HEK293T (cell line): ENCODE results near the gene NDOR1.

Experiments
- CTCF ChIA-PET: fragments of 350-600 bp; formaldehyde crosslinking; extraction: SDS; loops from one replicate; lab custom pipeline; 2021; ENCODE audit warnings: antibody characterized with exemption, inconsistent platforms; lab: Yijun Ruan, JAX
- POLR2A ChIA-PET: fragments of 350-600 bp; formaldehyde crosslinking; extraction: SDS; loops from one replicate; lab custom pipeline; 2020; ENCODE audit warnings: antibody characterized with exemption, inconsistent platforms; lab: Yijun Ruan, JAX
- DNase-seq: peaks from one replicate; pipeline ENCODE4 v3.0.0; 2012; ENCODE audit warnings: mixed read lengths; ENCODE audit errors: extremely low spot score
- ARNT ChIP-seq: fragments of 450-650 bp; IDR thresholded peaks from 2 replicates; pipeline ENCODE4 v1.6.1; 2017; ENCODE audit warnings: mild to moderate bottlenecking
- BHLHE40 ChIP-seq: fragments of 450-650 bp; IDR thresholded peaks from 2 replicates; pipeline ENCODE4 v1.6.1; 2016; ENCODE audit warnings: mild to moderate bottlenecking, moderate library complexity, borderline replicate concordance
- CTBP1 ChIP-seq: fragments of 450-650 bp; IDR thresholded peaks from 2 replicates; pipeline ENCODE4 v1.6.1; 2016; ENCODE audit warnings: borderline replicate concordance
- ELF4 ChIP-seq: fragments of 450-650 bp; IDR thresholded peaks from 2 replicates; pipeline ENCODE4 v1.6.1; 2017; ENCODE audit warnings: antibody characterized with exemption
- FOXA1 ChIP-seq: fragments of 450-650 bp; IDR thresholded peaks from 2 replicates; pipeline ENCODE4 v1.6.1; 2016; ENCODE audit warnings: mild to moderate bottlenecking
- FOXK2 ChIP-seq: fragments of 450-650 bp; IDR thresholded peaks from 2 replicates; pipeline ENCODE4 v1.6.1; 2016; ENCODE audit warnings: mild to moderate bottlenecking
- FOXM1 ChIP-seq: fragments of 450-650 bp; IDR thresholded peaks from 2 replicates; pipeline ENCODE4 v1.6.1; 2017; ENCODE audit warnings: mild to moderate bottlenecking, borderline replicate concordance
- HDGF ChIP-seq: fragments of 450-650 bp; IDR thresholded peaks from 2 replicates; pipeline ENCODE4 v1.6.1; 2017; ENCODE audit warnings: antibody characterized with exemption, borderline replicate concordance
- L3MBTL2 ChIP-seq: fragments of 450-650 bp; conservative IDR thresholded peaks from 2 replicates; pipeline ENCODE4 v1.6.1; 2016; ENCODE audit warnings: mild to moderate bottlenecking
- LEF1 ChIP-seq: fragments of 450-650 bp; IDR thresholded peaks from 2 replicates; pipeline ENCODE4 v1.6.1; 2017; ENCODE audit warnings: mild to moderate bottlenecking, borderline replicate concordance
- NFRKB ChIP-seq: fragments of 450-650 bp; IDR thresholded peaks from 2 replicates; pipeline ENCODE4 v1.6.1; 2016; ENCODE audit warnings: mild to moderate bottlenecking, moderate library complexity
- PKNOX1 ChIP-seq: fragments of 450-650 bp; IDR thresholded peaks from 2 replicates; pipeline ENCODE4 v1.6.1; 2016
- SP1 ChIP-seq: fragments of 450-650 bp; IDR thresholded peaks from 2 replicates; pipeline ENCODE4 v1.6.1; 2017
- SUZ12 ChIP-seq: fragments of 450-650 bp; IDR thresholded peaks from 2 replicates; pipeline ENCODE4 v1.6.1; 2016; ENCODE audit warnings: mild to moderate bottlenecking
- TARDBP ChIP-seq: fragments of 450-650 bp; IDR thresholded peaks from 2 replicates; pipeline ENCODE4 v1.6.1; 2016
- ZNF384 ChIP-seq: fragments of 450-650 bp; IDR thresholded peaks from 2 replicates; pipeline ENCODE4 v1.6.1; 2016

Gene NDOR1

GRCh38 chr9:137188490-137189296, 16.8 kb upstream of the NDOR1 start, which contains the start of the genes ANAPC2 and SSNA1:
TSS of gene ANAPC2 (minus strand) at chr9:137188560. CDS start at chr9:137188532, 28 bp downstream.
TSS of gene SSNA1 (plus strand) at chr9:137188676. CDS start at chr9:137188727, 51 bp downstream.
- POLR2A ChIA-PET, result interaction anchor here (0.6 to 2.7 kb wide), 22 partner anchors 10 to 102 kb away, joined by 3 to 19 read pairs (median 6); partner anchors contain the start of genes CYSRT1, LRRC26, MAN1B1 and NDOR1
- peak; percentile 95 for DNase-seq
- CTCF ChIA-PET, result interaction anchor here (0.5 to 1.5 kb wide), 3 partner anchors 48 to 121 kb away, joined by 3 to 5 read pairs (median 3); no protein-coding TSS in a partner anchor
- TF ChIP-seq FOXM1 (no peak), NFRKB (no peak), L3MBTL2 (no peak), ARNT (0 out of 2 replicates have a peak, but pooled peaks have one; percentile 3), ZNF384 (no peak)

- ChIA-PET POLR2A (interaction anchor here (0.7 to 2.7 kb wide), 21 partner anchors 9 to 103 kb away, joined by 3 to 19 read pairs (median 6); partner anchors contain the start of genes CYSRT1, LRRC26, MAN1B1 and NDOR1), CTCF (interaction anchor here (1.3 to 1.5 kb wide), 2 partner anchors 47 to 60 kb away, joined by 3 to 5 read pairs; no protein-coding TSS in a partner anchor)
- no peak for DNase-seq
- TF ChIP-seq CTBP1 (no peak), NFRKB (no peak), SP1 (no peak), ZNF384 (no peak), ELF4 (no peak), L3MBTL2 (no peak), ARNT (no peak), BHLHE40 (no peak), LEF1 (no peak), TARDBP (no peak), PKNOX1 (no peak), FOXM1 (no peak), FOXK2 (no peak)
Measured at GRCh38 chr9:137189297-137190295, 15.9 kb upstream of the NDOR1 start.

- DNase-seq, result no peak
- CTCF ChIA-PET, result interaction anchor here (1.5 kb wide), 1 partner anchor 47 kb away, joined by 5 read pairs; no protein-coding TSS in a partner anchor
- TF ChIP-seq CTBP1 (no peak), SP1 (no peak), L3MBTL2 (no peak), TARDBP (no peak), FOXK2 (no peak)
- POLR2A ChIA-PET, result interaction anchor here (1.1 to 2.7 kb wide), 5 partner anchors 8 to 60 kb away, joined by 3 to 19 read pairs (median 6); partner anchors contain the start of gene TPRN
Measured at GRCh38 chr9:137190315-137190856, 15.1 kb upstream of the NDOR1 start.

DNA sequence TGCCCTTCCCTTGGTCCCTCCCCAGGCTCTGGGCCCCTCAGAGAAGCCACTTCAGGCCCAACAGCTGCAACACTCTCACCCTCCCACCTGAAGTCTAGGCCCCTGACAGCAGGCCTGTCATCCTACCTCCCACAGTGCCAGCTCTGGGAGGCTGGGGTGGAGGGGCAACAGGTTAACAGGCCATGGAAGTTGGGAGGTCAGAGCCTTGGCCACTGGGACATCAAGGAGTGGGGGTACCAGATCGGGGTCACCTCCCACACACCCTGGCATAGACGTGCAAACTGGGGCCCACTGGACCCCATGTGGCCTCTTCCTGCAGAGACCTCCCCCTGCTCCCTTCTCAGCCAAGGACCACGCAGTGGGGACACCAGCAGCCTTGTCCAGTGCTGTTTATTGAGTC, 14.3 kb upstream of the NDOR1 start:
- ChIA-PET POLR2A (interaction anchor here (1.3 to 2.0 kb wide), 4 partner anchors 10 to 105 kb away, joined by 3 to 6 read pairs (median 4); partner anchors contain the start of genes MAN1B1, NDOR1, TMEM203 and TPRN), CTCF (no interaction called here)
- TF ChIP-seq HDGF, result no peak
- TF ChIP-seq SUZ12, result no peak
- DNase-seq, result no peak

- ChIA-PET CTCF (interaction anchor here (0.6 kb wide), 1 partner anchor 689 kb away, joined by 3 read pairs; no protein-coding TSS in a partner anchor), POLR2A (interaction anchor here (1.3 to 2.0 kb wide), 5 partner anchors 9 to 105 kb away, joined by 3 to 6 read pairs (median 5); partner anchors contain the start of genes MAN1B1, NDOR1, TMEM203 and TPRN)
- no peak for DNase-seq
- TF ChIP-seq TARDBP, result no peak
- TF ChIP-seq LEF1, result no peak
- no peak for TF ChIP-seq NFRKB
- TF ChIP-seq ZNF384, result no peak
- no peak for TF ChIP-seq FOXA1
- TF ChIP-seq BHLHE40, result no peak
- TF ChIP-seq SP1, result no peak
- TF ChIP-seq ELF4, result no peak
- TF ChIP-seq HDGF, result no peak
- no peak for TF ChIP-seq FOXM1
- no peak for TF ChIP-seq SUZ12
- TF ChIP-seq FOXK2, result no peak
- TF ChIP-seq L3MBTL2, result no peak
- no peak for TF ChIP-seq CTBP1
- no peak for TF ChIP-seq ARNT
- TF ChIP-seq PKNOX1, result no peak
Measured at GRCh38 chr9:137191691-137192447, 13.6 kb upstream of the NDOR1 start.
